Gastrocnemius medialis (tissue), 4 donors: ENCODE results near the gene PEX26. TPM values are rescaled to one million over a fixed set of nuclear protein-coding genes. Genes with fewer than 3 reads are reported as not detected.
A peak's percentile ranks its signal among the peaks of the same experiment; 100 is the strongest.

Source experiments
- ATAC-seq, 2 donors: fragments of 150-250 bp; one replicate each; pipeline ENCODE4 v1.9.1; 2016
- DNase-seq, 2 donors: peaks; one replicate each; pipeline ENCODE4 v3.0.0-alpha.2; 2019
- H3K27ac ChIP-seq, 4 donors: fragments of 200-600 bp; sonication (generic); 1 replicate in 1 of 4; 2 replicates in 3 of 4; pipeline ENCODE4 v1.5.1; 2016 to 2018; ENCODE audit warnings: mild to moderate bottlenecking in 2 of 4, moderate library complexity in 1 of 4
- H3K27me3 ChIP-seq, 3 donors: fragments of 200-600 bp; sonication (generic) in 2 of 3; 1 replicate in 1 of 3; 2 replicates in 2 of 3; pipeline versions ENCODE4 v1.5.1 to v1.6.0; 2016 to 2019; ENCODE audit warnings: mild to moderate bottlenecking in 1 of 3, moderate library complexity in 1 of 3
- H3K36me3 ChIP-seq, 2 donors: fragments of 200-600 bp; sonication (generic) in 1 of 2; one replicate each; pipeline ENCODE4 v1.5.1; 2017 to 2018
- H3K4me1 ChIP-seq, 2 donors: fragments of 200-600 bp; sonication (generic) in 1 of 2; one replicate each; pipeline ENCODE4 v1.5.1; 2016 to 2017; ENCODE audit warnings: mild to moderate bottlenecking in 2 of 2
- H3K4me3 ChIP-seq, 4 donors: fragments of 200-600 bp; sonication (generic) in 3 of 4; 1 replicate in 1 of 4; 2 replicates in 3 of 4; pipeline ENCODE4 v1.5.1; 2016 to 2019; ENCODE audit warnings: mild to moderate bottlenecking in 2 of 4
- H3K9me3 ChIP-seq, 3 donors: fragments of 200-600 bp; sonication (generic) in 2 of 3; 1 replicate in 1 of 3; 2 replicates in 2 of 3; pipeline ENCODE4 v1.5.1; 2016 to 2019
- CTCF ChIP-seq, 5 experiments: fragments of 450-650 bp in 3 of 5; fragments of 200-600 bp in 2 of 5; sonication (generic) in 2 of 5; IDR thresholded peaks in 4 of 5; conservative IDR thresholded peaks in 1 of 5; 1 replicate in 4 of 5; 2 replicates in 1 of 5; pipeline ENCODE4 v1.5.1; 2016 to 2019; ENCODE audit warnings: antibody characterized with exemption in 5 of 5, mild to moderate bottlenecking in 3 of 5, moderate library complexity in 3 of 5
- POLR2A ChIP-seq, 2 donors: fragments of 450-650 bp; IDR thresholded peaks; one replicate each; pipeline ENCODE4 v1.6.1; 2017; ENCODE audit warnings: antibody characterized with exemption in 2 of 2, mild to moderate bottlenecking in 2 of 2, moderate library complexity in 2 of 2
- in situ Hi-C, 4 donors: fragments of 200-750 bp; cut with MboI; loops; one replicate each; pipeline versions ENCODE4 v1.15.0 to v1.8.0; 2017; ENCODE audit warnings: low sequenced_read_pairs in 4 of 4
- intact Hi-C: fragments of 100-400 bp; cut with DNase I; formaldehyde crosslinking; loops from one replicate; pipeline ENCODE4 v1.15.1; 2023; ENCODE audit warnings: low total_unique reads
- total RNA-seq, 4 donors: library from RNA; depleted of rRNA; stranded (reverse); fragments of >200 nt; gene quantifications; one replicate each; pipeline versions ENCODE4 v1.1.0 to v1.2.3, GENCODE V29; 2016

The PEX26 gene
- total RNA-seq, 4 donors from 2014 or later = 16.4 to 24.7 (median 16.8) TPM

- in situ Hi-C loops = loop anchor here in 2 of 4 donors (10.0 kb wide), 4 partner anchors 72 to 242 kb away; no protein-coding TSS in a partner anchor
Measured at GRCh38 chr22:18077087-18077638, 627 bp upstream of the PEX26 start.

GRCh38 chr22:18078329-18079041 lies 695 bp downstream of the PEX26 start:
- Histone ChIP-seq H3K4me1 (peaks cover 26 to 36% of the 10 kb centered on the region in 2 donors), H3K27me3 (no peaks in the 10 kb centered on the region), H3K27ac (peak overlapping the region; percentile 82 to 92 (median 90)), H3K9me3 (no peaks in the 10 kb centered on the region), H3K36me3 (peaks cover 0 to 28% of the 10 kb centered on the region in 2 donors), H3K4me3 (peak overlapping the region; percentile 72 to 98 (median 86))
- DNase-seq (peak; percentile 49 to 67), ATAC-seq (peak; percentile 40 to 47)
- TF ChIP-seq CTCF (IDR thresholded peaks at IDR 0.05 in 4 of 5, conservative IDR thresholded peaks at IDR 0.05 in 1 of 5) = peak in 3 of 5 experiments; percentile 15 to 33 (median 16)
- no peak for TF ChIP-seq POLR2A (IDR thresholded peaks at IDR 0.05)
- intact Hi-C loops = loop anchor here (5.0 kb wide), 1 partner anchor 186 kb away; no protein-coding TSS in a partner anchor
- in situ Hi-C loops = loop anchor here in 2 of 4 donors (10.0 kb wide), 4 partner anchors 74 to 244 kb away; no protein-coding TSS in a partner anchor

More at GRCh38 chr22:18077087-18077638, 627 bp upstream of the PEX26 start:
- DNase-seq = no peak
- Histone ChIP-seq H3K36me3 (peaks cover 0 to 24% of the 10 kb centered on the region in 2 donors), H3K4me1 (peaks cover 26 to 33% of the 10 kb centered on the region in 2 donors), H3K9me3 (no peaks in the 10 kb centered on the region), H3K27me3 (no peaks in the 10 kb centered on the region), H3K27ac (peak overlapping the region; percentile 82 to 92 (median 90)), H3K4me3 (peak overlapping the region; percentile 72 to 98 (median 86))
- TF ChIP-seq POLR2A (IDR thresholded peaks at IDR 0.05) = no peak
- TF ChIP-seq CTCF (IDR thresholded peaks at IDR 0.05 in 4 of 5, conservative IDR thresholded peaks at IDR 0.05 in 1 of 5) = no peak
- intact Hi-C loops = loop anchor here (2.0 to 5.0 kb wide), 3 partner anchors 52 to 185 kb away; partner anchors contain the start of gene MICAL3
- peak in 1 of 2 donors; percentile 5 for ATAC-seq

- intact Hi-C loops = loop anchor here (5.0 kb wide), 1 partner anchor 187 kb away; no protein-coding TSS in a partner anchor
- no peak for ATAC-seq
Measured at GRCh38 chr22:18079706-18080233, 2.0 kb downstream of the PEX26 start.

GRCh38 chr22:18081416-18081815 lies 3.6 kb downstream of the PEX26 start:
- no peak overlapping the region for H3K4me3 ChIP-seq
- H3K9me3 ChIP-seq = no peaks in the 10 kb centered on the region
- TF ChIP-seq CTCF (IDR thresholded peaks at IDR 0.05 in 4 of 5, conservative IDR thresholded peaks at IDR 0.05 in 1 of 5) = no peak
- TF ChIP-seq POLR2A (IDR thresholded peaks at IDR 0.05) = no peak
- peaks cover 19 to 24% of the 10 kb centered on the region in 2 donors for H3K4me1 ChIP-seq
- no peak for ATAC-seq
- H3K27ac ChIP-seq = peak overlapping the region in 1 of 4 donors; percentile 29
- no peaks in the 10 kb centered on the region for H3K27me3 ChIP-seq
- DNase-seq = no peak
- H3K36me3 ChIP-seq = peaks cover 0 to 46% of the 10 kb centered on the region in 2 donors
- intact Hi-C loops (no loop called here), in situ Hi-C loops (no loop called here)

More at GRCh38 chr22:18079706-18080233, 2.0 kb downstream of the PEX26 start:
- H3K4me3 ChIP-seq = no peak overlapping the region
- H3K27ac ChIP-seq = peak overlapping the region in 3 of 4 donors; percentile 89 to 92 (median 90)
- H3K36me3 ChIP-seq = peaks cover 0 to 40% of the 10 kb centered on the region in 2 donors
- DNase-seq = no peak
- TF ChIP-seq POLR2A (IDR thresholded peaks at IDR 0.05) (no peak), CTCF (IDR thresholded peaks at IDR 0.05 in 4 of 5, conservative IDR thresholded peaks at IDR 0.05 in 1 of 5) (no peak)
- peaks cover 26 to 36% of the 10 kb centered on the region in 2 donors for H3K4me1 ChIP-seq
- in situ Hi-C loops = loop anchor here in 2 of 4 donors (10.0 kb wide), 4 partner anchors 75 to 245 kb away; no protein-coding TSS in a partner anchor
- H3K27me3 ChIP-seq = no peaks in the 10 kb centered on the region
- H3K9me3 ChIP-seq = no peaks in the 10 kb centered on the region
